KBM-7 (cell line): ENCODE measurements around the gene GOLGA8M.
A peak's percentile ranks its signal among the peaks of the same experiment; 100 is the strongest.
"Not testable (repeated sequence)": the region's sequence is repeated elsewhere in the genome, so short reads cannot be mapped to it uniquely, and the experiment has no call there.

ENCODE experiments used
- DNase-seq: peaks from one replicate; pipeline ENCODE4 v3.0.0-alpha.2; 2015
- in situ Hi-C: fragments of 300-500 bp; cut with MboI; formaldehyde crosslinking; loops from 2 replicates; pipeline ENCODE4 v1.14.3; 2020; ENCODE audit warnings: low sequenced_read_pairs, low pct_unique_long_range_greater_than_20kb, mixed read lengths

The GOLGA8M gene

GRCh38 chr15:28712270-28712669 is at the start of gene GOLGA8M:
Gene GOLGA8M (minus strand): TSS chr15:28712421. CDS start chr15:28712323, 98 bp downstream.
- DNase-seq, in situ Hi-C loops: not testable (repeated sequence)

GRCh38 chr15:28742890-28743289 is 30.7 kb upstream of the GOLGA8M start:
- in situ Hi-C loops, DNase-seq: not testable (repeated sequence)

GRCh38 chr15:28738590-28739292 is 26.5 kb upstream of the GOLGA8M start:
- DNase-seq, in situ Hi-C loops: not testable (repeated sequence)

GRCh38 chr15:28738200-28738561 is 26.0 kb upstream of the GOLGA8M start:
- DNase-seq, in situ Hi-C loops: not testable (repeated sequence)

GRCh38 chr15:28737521-28738199 is 25.4 kb upstream of the GOLGA8M start:
- peak; percentile 30 for DNase-seq
- in situ Hi-C loops: not testable (repeated sequence)

- peak; percentile 4 for DNase-seq
- in situ Hi-C loops: not testable (repeated sequence)
Measured at GRCh38 chr15:28728061-28728460, 15.8 kb upstream of the GOLGA8M start.

- in situ Hi-C loops, DNase-seq: not testable (repeated sequence)
Measured at GRCh38 chr15:28727026-28727425, 14.8 kb upstream of the GOLGA8M start.

GRCh38 chr15:28726102-28726501 is 13.9 kb upstream of the GOLGA8M start:
- DNase-seq: no peak
- in situ Hi-C loops: no loop called here

- in situ Hi-C loops: no loop called here
Measured at GRCh38 chr15:28725556-28725955, 13.3 kb upstream of the GOLGA8M start.

GRCh38 chr15:28723986-28724385 is 11.8 kb upstream of the GOLGA8M start:
- in situ Hi-C loops, DNase-seq: not testable (repeated sequence)

More at GRCh38 chr15:28725556-28725955, 13.3 kb upstream of the GOLGA8M start:
- DNase-seq: no peak

GRCh38 chr15:28719626-28720025 is 7.4 kb upstream of the GOLGA8M start:
- DNase-seq, in situ Hi-C loops: not testable (repeated sequence)

GRCh38 chr15:28718576-28718975 is 6.4 kb upstream of the GOLGA8M start:
- DNase-seq, in situ Hi-C loops: not testable (repeated sequence)

GRCh38 chr15:28714176-28714575 is 2.0 kb upstream of the GOLGA8M start:
- in situ Hi-C loops, DNase-seq: not testable (repeated sequence)

GRCh38 chr15:28703927-28704326 is 8.3 kb downstream of the GOLGA8M start:
- DNase-seq, in situ Hi-C loops: not testable (repeated sequence)

- in situ Hi-C loops, DNase-seq: not testable (repeated sequence)
Measured at GRCh38 chr15:28702427-28702826, 9.8 kb downstream of the GOLGA8M start.

- in situ Hi-C loops, DNase-seq: not testable (repeated sequence)
Measured at GRCh38 chr15:28694006-28694751, 18.0 kb downstream of the GOLGA8M start.

GRCh38 chr15:28693021-28693420 is 19.2 kb downstream of the GOLGA8M start:
- DNase-seq, in situ Hi-C loops: not testable (repeated sequence)

- DNase-seq, in situ Hi-C loops: not testable (repeated sequence)
Measured at GRCh38 chr15:28673533-28673932, 38.7 kb downstream of the GOLGA8M start.

GRCh38 chr15:28672122-28672521 is 40.1 kb downstream of the GOLGA8M start:
- in situ Hi-C loops, DNase-seq: not testable (repeated sequence)

GRCh38 chr15:28666402-28666801 is 45.8 kb downstream of the GOLGA8M start:
- in situ Hi-C loops, DNase-seq: not testable (repeated sequence)
